Germinal center (tissue), 1 donor: Measurements from ENCODE around the gene RAB17.
"Not testable (repeated sequence)": the region's sequence is repeated elsewhere in the genome, so short reads cannot be mapped to it uniquely, and the experiment has no call there.

Experiments used
- DNase-seq: peaks from one replicate; pipeline ENCODE4 v3.0.0; 2012; ENCODE audit warnings: mixed read lengths, low spot score

The RAB17 gene

GRCh38 chr2:237598468-237599208, 8.1 kb upstream of the RAB17 start:
- no peak for DNase-seq

DNA sequence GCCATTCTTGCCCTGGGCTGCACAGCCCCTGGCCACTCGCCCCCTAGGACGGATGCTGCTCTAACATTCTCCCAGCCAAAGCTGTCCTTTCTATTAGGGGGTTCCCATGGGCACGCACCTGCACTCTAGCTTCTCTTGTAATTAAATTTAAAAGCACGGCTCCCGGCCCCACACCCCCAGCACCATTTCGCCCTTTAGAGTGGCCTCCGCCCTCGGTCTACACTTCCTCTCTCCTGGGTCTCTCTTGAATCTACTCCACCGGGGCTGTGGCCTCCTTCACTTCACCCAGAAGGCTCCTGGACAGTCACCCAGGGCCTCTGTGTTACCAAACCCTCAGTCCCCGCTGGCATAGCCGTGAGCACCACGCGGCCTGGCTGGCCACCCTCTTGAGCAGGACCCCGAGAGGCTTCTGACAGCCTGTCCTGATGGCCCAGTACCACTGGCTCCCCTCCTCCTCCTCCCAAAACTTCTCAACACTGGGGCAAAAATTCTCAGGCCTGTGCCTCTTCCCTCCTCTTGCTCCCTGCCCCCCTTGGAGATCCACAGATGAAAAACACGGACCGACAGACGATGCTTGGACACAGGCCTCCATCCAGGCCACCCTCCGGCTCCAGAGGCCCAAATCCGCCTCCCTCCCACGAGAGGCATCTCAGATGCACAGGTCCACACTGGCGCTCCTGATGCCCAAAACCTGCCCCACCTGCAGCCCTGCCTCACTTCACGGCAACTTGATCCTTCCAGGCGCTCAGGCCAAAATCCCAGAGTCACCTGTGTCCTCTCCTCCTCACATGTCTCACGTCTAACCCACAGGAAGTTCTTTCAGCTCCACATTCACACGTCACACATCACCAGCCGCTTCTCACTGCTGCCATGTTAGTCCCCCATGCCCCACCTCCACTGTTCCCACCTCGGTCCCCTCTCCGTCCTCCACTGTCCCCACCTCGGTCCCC, 6.9 kb upstream of the RAB17 start:
- DNase-seq, result no peak

DNA sequence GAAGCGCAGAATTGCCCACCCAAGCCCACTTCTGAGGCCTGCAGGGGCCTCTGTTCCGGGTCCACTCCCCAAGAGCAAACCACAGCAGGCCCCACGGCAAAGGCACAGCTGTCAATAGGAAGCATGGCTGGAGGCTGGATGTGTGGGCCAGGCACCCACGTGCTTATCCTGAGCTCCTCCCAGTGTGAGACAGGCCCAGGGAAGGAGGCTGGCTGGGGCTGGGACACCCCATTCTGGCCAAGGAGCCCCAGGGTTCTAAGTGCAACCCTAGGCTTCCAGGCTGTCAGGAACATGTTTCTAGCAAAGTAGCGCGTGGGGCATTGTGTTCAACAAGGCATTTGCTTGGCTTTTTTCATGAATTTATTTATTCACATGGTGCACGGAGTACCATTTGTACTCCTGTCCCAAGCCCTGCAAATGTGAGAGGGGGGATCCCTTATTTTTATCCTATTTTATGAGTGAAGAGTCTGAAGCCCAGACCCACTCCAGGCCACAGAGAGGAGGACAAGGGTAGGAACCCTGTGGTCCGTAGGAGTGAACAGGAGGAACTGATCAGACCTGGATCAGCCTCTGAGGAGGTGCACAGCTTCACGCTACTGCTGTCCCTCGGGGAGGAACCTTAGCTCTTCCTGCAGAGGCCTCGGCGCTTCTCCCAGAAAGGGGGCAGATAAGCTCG, 6.1 kb upstream of the RAB17 start:
- no peak for DNase-seq

DNA sequence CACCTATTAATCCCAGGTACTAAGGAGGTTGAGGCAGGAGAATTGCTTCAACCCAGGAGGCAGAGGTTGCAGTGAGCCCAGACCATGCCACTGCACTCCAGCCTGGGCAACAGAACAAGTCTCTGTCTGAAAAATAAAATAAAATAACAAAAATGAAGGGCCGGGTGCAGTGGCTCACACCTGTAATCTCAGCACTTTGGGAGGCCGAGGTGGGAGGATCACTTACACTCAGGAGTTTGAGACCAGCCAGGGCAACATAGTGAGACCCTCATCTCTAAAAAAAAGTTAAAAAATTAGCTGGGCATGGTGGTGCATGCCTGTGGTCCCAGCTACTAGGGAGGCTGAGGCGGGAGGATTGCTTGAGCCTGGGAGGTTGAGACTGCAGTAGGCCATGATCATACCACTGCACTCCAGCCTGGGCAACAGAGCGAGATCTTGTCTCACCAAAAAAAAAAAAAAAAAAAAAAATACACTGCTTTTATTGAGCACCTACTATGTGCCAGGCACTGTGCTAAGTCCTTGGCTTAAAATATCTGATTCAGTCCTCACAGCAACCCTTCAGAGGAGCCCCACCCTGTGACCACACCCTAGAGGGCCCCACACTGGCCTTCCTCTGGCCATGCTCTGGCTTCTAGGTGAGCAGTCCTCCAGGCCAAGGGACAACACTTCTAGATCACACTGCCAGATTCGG, 5.4 kb upstream of the RAB17 start:
- not testable (repeated sequence) for DNase-seq

DNA sequence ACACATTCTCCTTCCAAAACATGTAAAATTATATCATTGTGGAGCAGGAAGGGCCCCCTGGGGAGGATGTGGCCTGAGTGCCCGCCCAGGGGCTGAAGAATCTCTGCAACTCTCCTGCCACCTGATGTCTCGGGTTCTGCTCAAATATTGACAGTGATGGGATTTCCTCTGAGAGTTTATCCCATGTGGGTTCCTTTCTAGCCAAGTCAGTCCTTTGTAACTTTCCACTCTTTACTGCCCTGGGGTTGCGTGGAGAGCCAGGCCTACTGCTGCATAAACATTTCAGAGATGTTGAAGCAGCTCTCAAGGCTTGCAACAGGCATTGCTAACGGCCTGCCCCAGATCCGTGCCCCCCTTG, 4.0 kb upstream of the RAB17 start:
- no peak for DNase-seq

DNA sequence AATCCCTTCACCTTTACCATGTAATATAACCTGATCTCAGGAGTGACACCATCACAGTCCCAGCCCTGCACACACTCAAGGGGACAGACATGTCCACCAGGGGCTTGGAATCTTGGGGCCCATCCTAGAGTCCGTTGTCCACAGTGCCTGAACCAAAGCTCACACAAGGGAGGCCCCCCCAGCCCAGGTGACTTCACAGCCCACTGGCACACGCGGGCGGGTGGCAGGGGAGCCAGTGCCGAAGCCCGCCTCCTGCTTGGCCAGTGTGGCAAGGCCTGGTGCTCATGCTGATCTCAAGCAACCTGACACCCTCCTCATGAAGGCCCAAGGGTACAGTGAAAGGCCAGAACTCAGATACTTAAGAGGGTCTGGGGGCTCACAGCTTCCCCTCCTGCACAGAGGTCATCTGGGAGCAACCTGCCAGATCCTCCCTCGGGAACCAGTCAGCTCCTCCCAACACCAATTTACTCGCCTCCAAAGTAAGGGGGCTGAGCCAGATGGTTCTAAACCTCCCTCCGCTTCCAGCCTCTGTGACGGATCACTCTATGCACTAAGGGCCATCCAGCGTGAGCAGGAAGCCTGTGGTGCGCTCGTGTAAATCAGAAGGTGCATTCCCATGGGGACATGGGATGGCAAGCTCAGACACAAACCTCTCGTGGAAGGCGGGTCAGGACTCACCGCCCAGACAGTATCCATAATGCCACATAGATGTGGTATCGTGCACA, 3.2 kb upstream of the RAB17 start:
- DNase-seq, result no peak

- DNase-seq, result no peak
Measured at GRCh38 chr2:237593036-237593435, 2.5 kb upstream of the RAB17 start.

- DNase-seq, result no peak
Measured at GRCh38 chr2:237592425-237592980, 2.0 kb upstream of the RAB17 start.

GRCh38 chr2:237591141-237591881, 777 bp upstream of the RAB17 start:
- DNase-seq, result no peak

GRCh38 chr2:237588044-237588696, 2.4 kb downstream of the RAB17 start:
- no peak for DNase-seq

- DNase-seq, result no peak
Measured at GRCh38 chr2:237585590-237586221, 4.8 kb downstream of the RAB17 start.

DNA sequence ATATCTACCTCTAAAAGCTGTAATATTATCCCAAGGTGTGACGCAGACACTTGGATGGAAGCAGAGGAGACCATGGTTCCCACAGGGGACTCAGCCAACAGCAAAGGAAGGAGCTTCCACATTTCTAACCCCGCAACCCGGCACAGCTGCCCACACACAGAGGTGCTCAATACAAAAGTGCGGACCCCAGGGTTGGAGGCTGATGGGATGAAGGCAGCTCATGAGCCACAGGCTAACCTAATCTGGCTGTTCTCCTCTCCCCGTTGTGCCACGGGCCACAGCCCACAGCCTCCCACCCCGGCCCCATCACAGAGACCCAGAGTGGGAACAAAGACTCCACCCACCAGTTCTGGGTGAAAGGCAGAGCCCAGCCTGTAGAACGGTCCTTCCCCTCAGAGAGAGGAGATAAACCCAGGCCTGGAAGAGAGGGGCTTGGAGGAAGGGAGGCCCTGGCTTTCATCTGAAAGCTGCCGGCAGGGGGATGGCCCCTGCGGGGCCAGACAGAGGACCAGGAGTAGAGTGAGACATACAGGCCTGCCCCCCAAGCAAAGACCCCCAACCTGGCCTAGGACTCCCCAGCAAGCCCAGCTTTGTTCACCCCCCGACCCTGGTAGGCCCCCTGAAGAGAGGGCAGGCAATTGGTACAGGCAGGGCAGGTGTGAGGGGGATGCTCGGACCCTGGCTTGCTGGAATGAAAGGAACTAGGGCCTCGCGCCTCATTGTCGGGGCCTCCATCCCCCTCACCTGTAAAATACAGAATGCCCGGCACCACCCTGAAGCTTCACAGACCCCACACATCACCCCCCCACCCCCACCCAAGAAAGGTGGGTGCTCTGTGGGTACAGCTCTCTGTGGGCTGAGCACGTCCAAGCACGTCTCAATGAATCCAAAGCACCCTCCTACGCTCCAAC, 6.9 kb downstream of the RAB17 start:
- DNase-seq, result no peak

- no peak for DNase-seq
Measured at GRCh38 chr2:237581751-237582746, 8.5 kb downstream of the RAB17 start.

- no peak for DNase-seq
Measured at GRCh38 chr2:237581326-237581725, 9.2 kb downstream of the RAB17 start.

DNA sequence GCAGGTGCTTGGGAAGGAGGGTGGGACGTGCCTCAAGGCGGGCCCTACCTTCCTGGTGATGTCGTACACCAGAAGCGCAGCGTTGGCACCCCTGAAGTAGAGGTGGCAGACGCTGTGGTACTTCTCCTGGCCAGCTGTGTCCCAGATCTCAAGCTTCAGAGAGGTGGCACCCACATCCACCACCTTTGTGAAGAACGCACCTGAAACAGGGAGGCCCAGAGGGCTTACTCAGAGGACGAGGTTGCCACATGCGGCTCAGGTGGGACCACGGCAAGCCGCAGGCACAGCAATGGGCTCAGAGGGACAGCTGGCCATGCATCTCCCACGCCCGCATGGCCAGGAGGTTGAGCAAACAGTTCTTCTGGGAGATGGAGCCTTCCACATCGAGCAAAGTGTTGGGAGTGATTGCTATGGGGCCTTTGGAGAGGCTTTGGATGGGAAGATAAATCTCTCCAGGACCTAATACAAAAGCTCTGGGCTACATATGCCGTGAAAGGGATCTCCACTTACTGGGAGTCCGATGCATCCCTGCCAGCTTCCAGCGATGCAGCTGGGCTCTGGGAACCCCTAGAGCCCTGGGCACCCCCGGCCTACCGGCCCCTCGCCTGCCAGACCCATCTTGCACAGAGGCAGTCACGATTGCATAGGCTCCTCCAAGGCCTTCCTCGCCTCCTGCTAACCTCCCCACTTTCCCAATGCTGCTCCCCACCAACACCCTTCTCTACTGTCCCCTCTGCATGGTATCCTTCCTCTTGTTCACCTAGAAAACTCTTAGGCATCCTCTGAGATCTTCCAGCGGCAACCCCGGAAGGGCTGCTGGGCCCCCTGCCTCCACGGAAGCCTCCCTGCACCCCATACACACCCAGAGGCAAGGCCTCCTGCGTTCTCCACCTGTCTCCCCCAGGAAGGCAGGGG, 12.3 kb downstream of the RAB17 start:
- no peak for DNase-seq

DNA sequence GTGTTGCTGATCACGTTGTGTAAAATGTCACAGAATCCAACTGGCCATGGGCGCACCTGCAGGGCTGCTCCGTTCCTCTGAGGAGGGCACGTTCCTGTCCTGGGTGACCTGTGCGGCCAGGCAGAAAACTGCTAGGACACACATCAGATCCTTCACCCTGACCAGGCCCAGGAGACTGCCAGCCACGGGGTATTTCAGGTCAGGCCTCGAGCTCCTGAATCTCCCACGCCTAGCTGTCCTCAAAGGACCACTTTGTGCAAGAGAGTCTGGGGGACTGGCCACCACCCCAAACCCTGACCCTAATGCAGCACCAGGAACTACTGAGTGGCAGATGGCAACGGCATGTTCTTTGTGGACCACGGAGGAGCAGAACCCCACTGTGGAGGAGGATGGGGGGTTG, 13.1 kb downstream of the RAB17 start:
- DNase-seq, result no peak
